Kidney (tissue), 14 donors: ENCODE data around the gene UBAP1. TPM values are rescaled to one million over a fixed set of nuclear protein-coding genes. Genes with fewer than 3 reads are reported as not detected.

Experiments
- DNase-seq, 5 donors: peaks; one replicate each; pipeline ENCODE4 v3.0.0-alpha.2; 2013 to 2020
- FAIRE-seq: peaks from 2 replicates; lab custom pipeline; 2012; peaks lifted over from hg19 to GRCh38; lab: Jason Lieb, UNC
- H3K27ac ChIP-seq, 2 donors: one replicate each; pipeline ENCODE4 v1.7.0; 2013; ENCODE audit warnings: low read depth in 2 of 2, low read length in 2 of 2, inconsistent platforms in 1 of 2
- H3K27me3 ChIP-seq: one replicate; pipeline ENCODE4 v1.7.1; 2013; ENCODE audit warnings: low read length, inconsistent platforms; ENCODE audit not compliant: control insufficient read depth, insufficient read depth
- H3K36me3 ChIP-seq, 3 donors: one replicate each; pipeline versions ENCODE4 v1.7.0 to v1.7.1; 2013; ENCODE audit warnings: low read length in 3 of 3, control low read depth in 1 of 3, inconsistent platforms in 1 of 3; ENCODE audit not compliant: insufficient read depth in 3 of 3, control insufficient read depth in 2 of 3
- H3K4me1 ChIP-seq, 3 donors: one replicate each; pipeline versions ENCODE4 v1.7.0 to v1.7.1; 2013; ENCODE audit warnings: low read length in 3 of 3, inconsistent platforms in 1 of 3, low read depth in 1 of 3; ENCODE audit not compliant: control insufficient read depth in 2 of 3, insufficient read depth in 2 of 3
- H3K4me3 ChIP-seq, 3 donors: one replicate each; pipeline versions ENCODE4 v1.7.0 to v1.8.1; 2013; ENCODE audit warnings: low read length in 3 of 3, control low read depth in 1 of 3, inconsistent platforms in 1 of 3
- H3K9ac ChIP-seq, 3 donors: one replicate each; pipeline versions ENCODE4 v1.7.0 to v1.7.1; 2013; ENCODE audit warnings: low read length in 3 of 3, control low read depth in 1 of 3, inconsistent platforms in 1 of 3
- H3K9me3 ChIP-seq, 3 donors: one replicate each; pipeline versions ENCODE4 v1.7.0 to v1.7.1; 2013; ENCODE audit warnings: low read length in 3 of 3, control low read depth in 1 of 3, inconsistent platforms in 1 of 3; ENCODE audit not compliant: control insufficient read depth in 2 of 3, insufficient read depth in 1 of 3
- CTCF ChIP-seq: IDR thresholded peaks from 3 replicates; pipeline ENCODE4 v1.5.1; 2012; ENCODE audit warnings: mild to moderate bottlenecking, moderate library complexity, borderline replicate concordance; ENCODE audit not compliant: insufficient read depth; ENCODE audit errors: extremely low read depth
- intact Hi-C: fragments of 100-400 bp; cut with DNase I; formaldehyde crosslinking; loops from one replicate; pipeline ENCODE4 v1.11.1; 2022
- polyA plus RNA-seq: library from polyadenylated mRNA; stranded (reverse); fragments of 350-450 nt; fragmentation: Illumina TruSeq; extraction: RNeasy Lipid Tissue Mini Kit (QIAGEN cat#74804); gene quantifications from one replicate; pipeline ENCODE4 v1.2.3, GENCODE V29; 2014; ENCODE audit warnings: low read depth, low replicate concordance; ENCODE audit not compliant: insufficient read depth
- total RNA-seq: library from RNA; stranded (reverse); fragmentation: NEBNext Ultra II Directional; extraction: Animal tissue kit (Norgen Biotek cat#: 25700); gene quantifications from one replicate; pipeline ENCODE4 v1.2.1, GENCODE V29; 2021
- donor health status: control.
- donor health status: control.
- donor health status: control.
- donor health status: control.
- donor health status: control.
- donor health status: DM: yes; HTN: yes; CAD: no.
- donor health status: Normal renal cell carcinoma (clear cell type).

Gene UBAP1
- total and polyA plus RNA-seq, 2 donors from 2014 or later: 39.4 to 53.8 TPM

GRCh38 chr9:34249274-34249673, 70.4 kb downstream of the UBAP1 start:
- H3K27ac ChIP-seq: no peak overlapping the region
- peaks cover 0 to 2% (median 0%) of the 10 kb centered on the region in 3 donors for H3K4me1 ChIP-seq
- peaks cover 0 to 36% (median 24%) of the 10 kb centered on the region in 3 donors for H3K36me3 ChIP-seq
- H3K9me3 ChIP-seq: no peaks in the 10 kb centered on the region
- no peak overlapping the region for H3K4me3 ChIP-seq
- no peak for TF ChIP-seq CTCF
- DNase-seq: no peak
- no peak overlapping the region for H3K9ac ChIP-seq
- no peak for FAIRE-seq
- intact Hi-C loops: no loop called here
- H3K27me3 ChIP-seq: no peaks in the 10 kb centered on the region

GRCh38 chr9:34250721-34251120, 71.9 kb downstream of the UBAP1 start:
- H3K9ac ChIP-seq: no peak overlapping the region
- peaks cover 0 to 36% (median 24%) of the 10 kb centered on the region in 3 donors for H3K36me3 ChIP-seq
- no peak for DNase-seq
- peaks cover 0 to 2% (median 0%) of the 10 kb centered on the region in 3 donors for H3K4me1 ChIP-seq
- no peaks in the 10 kb centered on the region for H3K9me3 ChIP-seq
- no peak overlapping the region for H3K4me3 ChIP-seq
- H3K27me3 ChIP-seq: no peaks in the 10 kb centered on the region
- intact Hi-C loops: no loop called here
- no peak for FAIRE-seq
- TF ChIP-seq CTCF: no peak
- H3K27ac ChIP-seq: no peak overlapping the region

GRCh38 chr9:34252016-34252415, 73.2 kb downstream of the UBAP1 start:
- H3K4me1 ChIP-seq: peaks cover 0 to 2% (median 0%) of the 10 kb centered on the region in 3 donors
- no peak overlapping the region for H3K4me3 ChIP-seq
- no peak overlapping the region for H3K9ac ChIP-seq
- no peaks in the 10 kb centered on the region for H3K27me3 ChIP-seq
- TF ChIP-seq CTCF: no peak
- no peaks in the 10 kb centered on the region for H3K9me3 ChIP-seq
- DNase-seq: no peak
- FAIRE-seq: no peak
- peaks cover 0 to 36% (median 20%) of the 10 kb centered on the region in 3 donors for H3K36me3 ChIP-seq
- H3K27ac ChIP-seq: no peak overlapping the region
- intact Hi-C loops: no loop called here
